Keratinocyte (primary cell): ENCODE measurements around the gene STIP1. TPM values are rescaled to one million over a fixed set of nuclear protein-coding genes. Genes with fewer than 3 reads are reported as not detected.

Experiments used
- DNase-seq: peaks from one replicate; pipeline ENCODE4 v3.0.0-alpha.2; 2011; ENCODE audit warnings: low read depth, missing footprints, low spot score
- FAIRE-seq: peaks from 2 replicates; lab custom pipeline; 2011; peaks lifted over from hg19 to GRCh38; lab: Jason Lieb, UNC
- H2AFZ ChIP-seq: 2 replicates; pipeline ENCODE4 v1.6.0; 2012; ENCODE audit warnings: low read length, control low read depth, inconsistent platforms; ENCODE audit not compliant: control insufficient read depth
- H3K27ac ChIP-seq: 2 replicates; pipeline ENCODE4 v1.5.1; 2011; ENCODE audit warnings: low read length; ENCODE audit not compliant: control insufficient read depth, insufficient read depth
- H3K27me3 ChIP-seq: 3 replicates; pipeline ENCODE4 v1.6.0; 2011; ENCODE audit warnings: low read length; ENCODE audit not compliant: control insufficient read depth, insufficient read depth; ENCODE audit errors: extremely low read depth
- H3K36me3 ChIP-seq, 2 experiments: 2 replicates in 1 of 2; 3 replicates in 1 of 2; pipeline ENCODE4 v1.5.1; 2011; ENCODE audit warnings: low read length in 2 of 2, mild to moderate bottlenecking in 1 of 2; ENCODE audit not compliant: control insufficient read depth in 2 of 2, insufficient read depth in 2 of 2; ENCODE audit errors: extremely low read depth in 1 of 2
- H3K4me1 ChIP-seq: 3 replicates; pipeline ENCODE4 v1.5.1; 2011; ENCODE audit warnings: low read length; ENCODE audit not compliant: control insufficient read depth, insufficient read depth; ENCODE audit errors: extremely low read depth
- H3K4me2 ChIP-seq: 3 replicates; pipeline ENCODE4 v1.6.0; 2011; ENCODE audit warnings: low read depth, low read length; ENCODE audit not compliant: control insufficient read depth, insufficient read depth; ENCODE audit errors: extremely low read depth
- H3K4me3 ChIP-seq, 3 experiments: fragments of 200-600 bp in 1 of 3; sonication (generic) in 1 of 3; 2 replicates in 2 of 3; 3 replicates in 1 of 3; pipeline ENCODE4 v1.5.1; 2011 to 2016; ENCODE audit warnings: low read length in 3 of 3, mild to moderate bottlenecking in 3 of 3, control low read depth in 2 of 3, inconsistent platforms in 1 of 3, low read depth in 1 of 3, mixed read lengths in 1 of 3, mixed run types in 1 of 3, moderate library complexity in 1 of 3; ENCODE audit not compliant: control insufficient read depth in 2 of 3, insufficient read depth in 2 of 3; ENCODE audit errors: extremely low read depth in 1 of 3
- H3K79me2 ChIP-seq: 2 replicates; pipeline ENCODE4 v1.6.0; 2012; ENCODE audit warnings: low read length; ENCODE audit not compliant: control insufficient read depth, insufficient read depth
- H3K9ac ChIP-seq: 3 replicates; pipeline ENCODE4 v1.6.0; 2011; ENCODE audit warnings: low read length; ENCODE audit not compliant: control insufficient read depth, insufficient read depth; ENCODE audit errors: extremely low read depth
- H3K9me1 ChIP-seq: 3 replicates; pipeline ENCODE4 v1.6.0; 2011; ENCODE audit warnings: low read length; ENCODE audit not compliant: control insufficient read depth, insufficient read depth; ENCODE audit errors: extremely low read depth
- H3K9me3 ChIP-seq: 2 replicates; pipeline ENCODE4 v1.5.1; 2012; ENCODE audit warnings: low read depth, low read length; ENCODE audit not compliant: control insufficient read depth
- H4K20me1 ChIP-seq: 3 replicates; pipeline ENCODE4 v1.6.0; 2011; ENCODE audit warnings: low read length; ENCODE audit not compliant: control insufficient read depth, insufficient read depth; ENCODE audit errors: extremely low read depth
- EZH2 ChIP-seq: IDR thresholded peaks from one replicate; pipeline ENCODE4 v1.6.1; 2012; ENCODE audit warnings: inconsistent platforms, mild to moderate bottlenecking, low read length, moderate library complexity
- dilution Hi-C: fragments of 300-500 bp; cut with MboI; formaldehyde crosslinking; loops from one replicate; pipeline ENCODE4 v1.7.0; 2020; ENCODE audit warnings: low sequenced_read_pairs; ENCODE audit not compliant: extremely low pct_ligation_motif_present
- polyA plus RNA-seq, 5 experiments: library from polyadenylated mRNA; depleted of rRNA in 3 of 5; stranded (reverse) in 3 of 5; stranded (forward) in 1 of 5; unstranded in 1 of 5; fragments of >200 nt; gene quantifications; 1 replicate in 1 of 5; 2 replicates in 3 of 5; 3 replicates in 1 of 5; pipeline versions ENCODE4 v1.2.1 to v1.2.3, GENCODE V29; 2011 to 2012; ENCODE audit warnings: missing spikeins in 2 of 5, low read depth in 1 of 5, low replicate concordance in 1 of 5
- TF ChIP-seq, protein P1 (sequence below), 3 experiments: IDR thresholded peaks in 1 of 3; conservative IDR thresholded peaks in 1 of 3; optimal IDR thresholded peaks in 1 of 3; 2 replicates in 2 of 3; 3 replicates in 1 of 3; pipeline versions ENCODE3 to v1.5.1; 2011; ENCODE audit warnings: low read length in 3 of 3, mild to moderate bottlenecking in 3 of 3, moderate library complexity in 2 of 3, control low read depth in 1 of 3, inconsistent platforms in 1 of 3; ENCODE audit not compliant: insufficient read depth in 2 of 3; ENCODE audit errors: extremely low read depth in 1 of 3

STIP1 gene
- polyA plus RNA-seq, 1 donor (not counting 4 experiments of a cell fraction or from before 2014, with no cell fraction given) = 206 TPM

DNA sequence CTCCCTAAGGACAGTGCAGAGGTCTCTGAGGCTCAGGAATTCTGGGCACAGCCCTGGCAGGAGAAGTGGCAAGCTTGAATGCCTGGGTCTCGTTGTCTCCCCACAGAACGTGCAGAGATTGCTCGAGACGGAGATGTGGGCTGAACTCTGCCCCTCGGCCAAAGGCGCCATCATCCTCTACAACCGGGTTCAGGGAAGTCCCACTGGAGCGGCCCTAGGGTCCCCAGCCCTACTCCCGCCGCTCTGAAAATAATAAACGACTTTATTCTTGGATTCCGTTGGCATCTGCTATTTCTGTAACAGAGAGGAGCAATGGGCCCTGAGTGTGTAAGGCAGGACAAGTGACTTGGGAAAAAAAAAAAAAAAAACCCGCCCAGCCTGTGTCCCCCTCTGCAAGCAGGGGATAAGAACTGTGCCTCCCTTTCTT is 43.8 kb downstream of the STIP1 start:
- H3K4me3 ChIP-seq = peak overlapping the region; percentile 48 to 81 (median 66)
- peaks cover 18% of the 10 kb centered on the region for H3K79me2 ChIP-seq
- H3K27ac ChIP-seq = no peak overlapping the region
- H3K9ac ChIP-seq = peak overlapping the region; percentile 88
- peaks cover 2% of the 10 kb centered on the region for H3K9me1 ChIP-seq
- no peaks in the 10 kb centered on the region for H3K27me3 ChIP-seq
- FAIRE-seq = no peak
- peak overlapping the region; percentile 78 for H3K4me2 ChIP-seq
- no peaks in the 10 kb centered on the region for H4K20me1 ChIP-seq
- no peaks in the 10 kb centered on the region for H3K9me3 ChIP-seq
- H3K4me1 ChIP-seq = peaks cover 48% of the 10 kb centered on the region
- H3K36me3 ChIP-seq = peaks cover 3% of the 10 kb centered on the region in 2 experiments
- DNase-seq = no peak
- no peak overlapping the region for H2AFZ ChIP-seq
- dilution Hi-C loops = no loop called here
- TF ChIP-seq, protein P1, sequence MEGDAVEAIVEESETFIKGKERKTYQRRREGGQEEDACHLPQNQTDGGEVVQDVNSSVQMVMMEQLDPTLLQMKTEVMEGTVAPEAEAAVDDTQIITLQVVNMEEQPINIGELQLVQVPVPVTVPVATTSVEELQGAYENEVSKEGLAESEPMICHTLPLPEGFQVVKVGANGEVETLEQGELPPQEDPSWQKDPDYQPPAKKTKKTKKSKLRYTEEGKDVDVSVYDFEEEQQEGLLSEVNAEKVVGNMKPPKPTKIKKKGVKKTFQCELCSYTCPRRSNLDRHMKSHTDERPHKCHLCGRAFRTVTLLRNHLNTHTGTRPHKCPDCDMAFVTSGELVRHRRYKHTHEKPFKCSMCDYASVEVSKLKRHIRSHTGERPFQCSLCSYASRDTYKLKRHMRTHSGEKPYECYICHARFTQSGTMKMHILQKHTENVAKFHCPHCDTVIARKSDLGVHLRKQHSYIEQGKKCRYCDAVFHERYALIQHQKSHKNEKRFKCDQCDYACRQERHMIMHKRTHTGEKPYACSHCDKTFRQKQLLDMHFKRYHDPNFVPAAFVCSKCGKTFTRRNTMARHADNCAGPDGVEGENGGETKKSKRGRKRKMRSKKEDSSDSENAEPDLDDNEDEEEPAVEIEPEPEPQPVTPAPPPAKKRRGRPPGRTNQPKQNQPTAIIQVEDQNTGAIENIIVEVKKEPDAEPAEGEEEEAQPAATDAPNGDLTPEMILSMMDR (optimal IDR thresholded peaks at IDR 0.05 in 1 of 3, IDR thresholded peaks at IDR 0.05 in 1 of 3, conservative IDR thresholded peaks at IDR 0.05 in 1 of 3; ENCODE audit: extremely low read depth in 1 of 3, insufficient read depth in 2 of 3, low read length in 3 of 3) = no peak
- TF ChIP-seq EZH2 = no peak

DNA sequence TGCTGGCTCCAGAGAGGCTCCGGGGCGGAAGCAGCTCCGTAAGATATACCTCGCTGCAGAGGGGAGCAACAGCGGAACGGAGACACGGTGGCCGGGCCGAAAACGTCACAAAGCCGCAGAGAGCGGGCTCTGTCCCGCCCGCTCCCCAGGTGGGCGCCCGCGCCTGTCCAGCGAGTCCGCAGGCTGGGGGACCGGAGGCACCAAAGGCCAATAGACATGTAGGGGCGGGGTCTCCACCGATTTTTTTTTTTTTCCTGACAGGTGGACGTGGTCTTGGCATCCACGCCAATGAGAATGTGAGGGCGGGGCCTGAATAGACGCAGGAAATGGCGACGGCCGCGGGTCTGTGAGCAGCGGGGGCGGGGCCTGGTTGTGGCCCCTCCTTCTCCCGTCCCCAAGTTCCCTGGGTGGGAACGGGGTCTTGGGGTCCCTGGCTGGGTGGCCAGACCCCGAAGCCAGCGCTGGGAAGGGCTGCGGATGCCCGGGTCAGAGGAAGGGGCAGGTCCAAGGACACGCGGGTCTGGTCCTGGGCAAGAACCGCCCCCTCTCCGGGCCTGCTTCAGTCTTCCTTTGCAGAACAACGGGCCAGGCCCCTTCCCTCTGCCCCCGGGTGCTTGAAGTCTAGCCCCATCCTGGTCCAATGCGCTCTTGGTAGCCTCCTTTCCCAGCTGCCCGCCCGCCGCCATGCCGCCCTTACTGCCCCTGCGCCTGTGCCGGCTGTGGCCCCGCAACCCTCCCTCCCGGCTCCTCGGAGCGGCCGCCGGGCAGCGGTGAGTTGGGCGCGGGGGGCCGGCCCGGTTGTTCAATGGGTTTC is 44.4 kb downstream of the STIP1 start, which contains the start of gene DNAJC4:
TSS of gene DNAJC4 (plus strand) at position 378 of the 814 bp plus-strand sequence. CDS start at position 685, 307 bp downstream.
- H3K36me3 ChIP-seq = peaks cover 3% of the 10 kb centered on the region in 2 experiments
- peaks cover 2% of the 10 kb centered on the region for H3K9me1 ChIP-seq
- no peaks in the 10 kb centered on the region for H4K20me1 ChIP-seq
- H2AFZ ChIP-seq = peak within 1 kb of the TSS; percentile 83
- peaks cover 17% of the 10 kb centered on the region for H3K79me2 ChIP-seq
- dilution Hi-C loops = no loop called here
- H3K4me2 ChIP-seq = peak within 1 kb of the TSS; percentile 78
- peak within 1 kb of the TSS; percentile 88 for H3K9ac ChIP-seq
- no peak for TF ChIP-seq EZH2
- TF ChIP-seq, protein P1 (optimal IDR thresholded peaks at IDR 0.05 in 1 of 3, IDR thresholded peaks at IDR 0.05 in 1 of 3, conservative IDR thresholded peaks at IDR 0.05 in 1 of 3; ENCODE audit: extremely low read depth in 1 of 3, insufficient read depth in 2 of 3, low read length in 3 of 3) = no peak
- peaks cover 50% of the 10 kb centered on the region for H3K4me1 ChIP-seq
- no peaks in the 10 kb centered on the region for H3K9me3 ChIP-seq
- DNase-seq (no peak), FAIRE-seq (no peak)
- no peaks in the 10 kb centered on the region for H3K27me3 ChIP-seq
- H3K27ac ChIP-seq = peak within 1 kb of the TSS; percentile 70
- peak within 1 kb of the TSS; percentile 48 to 81 (median 66) for H3K4me3 ChIP-seq
